K562 (cell line): ENCODE measurements around the gene ZFAND3. TPM values are rescaled to one million over a fixed set of nuclear protein-coding genes. Genes with fewer than 3 reads are reported as not detected.
A peak's percentile ranks its signal among the peaks of the same experiment; 100 is the strongest.

Source experiments
- ARHGAP35 ChIP-seq: fragments of 450-650 bp; IDR thresholded peaks from 2 replicates; pipeline ENCODE4 v1.6.1; 2018; ENCODE audit not compliant: partially characterized antibody
- BCL6 ChIP-seq: fragments of 250-450 bp; sonication (Bioruptor Pico); IDR thresholded peaks from 2 replicates; pipeline ENCODE4 v1.4.0; 2020
- CTBP1 ChIP-seq: fragments of 450-650 bp; IDR thresholded peaks from 2 replicates; pipeline ENCODE4 v1.6.1; 2016; ENCODE audit warnings: borderline replicate concordance
- EGR1 ChIP-seq: fragments of 450-650 bp; conservative IDR thresholded peaks from 2 replicates; pipeline ENCODE4 v1.6.1; 2017; ENCODE audit warnings: mild to moderate bottlenecking
- ELF1 ChIP-seq: fragments of 200-800 bp; sonication (Bioruptor generic); IDR thresholded peaks from 2 replicates; pipeline ENCODE4 v1.6.1; 2016; ENCODE audit warnings: missing genetic modification characterization, missing compliant biosample characterization
- FOSL1 ChIP-seq: fragments of 200-800 bp; sonication (Bioruptor generic); conservative IDR thresholded peaks from 2 replicates; pipeline ENCODE4 v1.6.1; 2016; ENCODE audit warnings: missing genetic modification characterization, missing compliant biosample characterization
- HNRNPL ChIP-seq: fragments of 200-400 bp; formaldehyde crosslinking; IDR thresholded peaks from 2 replicates; pipeline ENCODE4 v1.6.1; 2017; ENCODE audit warnings: low read depth, mild to moderate bottlenecking, low read length
- IFI16 ChIP-seq: fragments of 250-450 bp; sonication (Bioruptor Pico); IDR thresholded peaks from 2 replicates; pipeline ENCODE4 v2.1.2; 2022; ENCODE audit warnings: mild to moderate bottlenecking, inconsistent platforms
- IRF2 ChIP-seq: sonication (generic); formaldehyde crosslinking; IDR thresholded peaks from 2 replicates; pipeline ENCODE4 v1.8.1; 2022; ENCODE audit warnings: mild to moderate bottlenecking, missing genetic modification reagents
- JUN ChIP-seq, 2 experiments: sonication (generic) in 1 of 2; formaldehyde crosslinking in 1 of 2; IDR thresholded peaks; 2 replicates each; pipeline versions ENCODE4 v1.6.1 to v1.8.0; 2012 to 2022; ENCODE audit warnings: borderline replicate concordance in 2 of 2, mild to moderate bottlenecking in 2 of 2, improper control_type of control experiment in 1 of 2, low read depth in 1 of 2, low read length in 1 of 2, missing genetic modification reagents in 1 of 2
- KAT2B ChIP-seq: IDR thresholded peaks from one replicate; pipeline ENCODE4 v1.6.1; 2012; ENCODE audit warnings: low read depth, mild to moderate bottlenecking, control low read depth, inconsistent platforms, low read length, moderate library complexity
- MLX ChIP-seq, 2 experiments: fragments of 450-650 bp in 1 of 2; sonication (generic) in 1 of 2; formaldehyde crosslinking; conservative IDR thresholded peaks; 2 replicates each; pipeline versions ENCODE4 v1.4.0 to v1.8.1; 2020 to 2022; ENCODE audit warnings: mild to moderate bottlenecking in 1 of 2, missing genetic modification reagents in 1 of 2
- MNT ChIP-seq, 2 experiments: fragments of 450-650 bp; conservative IDR thresholded peaks; 2 replicates each; pipeline ENCODE4 v1.6.1; 2017; ENCODE audit warnings: mild to moderate bottlenecking in 2 of 2, moderate library complexity in 2 of 2
- MYC ChIP-seq, 2 experiments: fragments of 250-450 bp in 1 of 2; sonication (Bioruptor Pico) in 1 of 2; IDR thresholded peaks; 2 replicates each; pipeline versions ENCODE4 v1.5.1 to v1.6.1; 2012 to 2021; ENCODE audit warnings: low read depth in 2 of 2, borderline replicate concordance in 1 of 2, improper control_type of control experiment in 1 of 2, low read length in 1 of 2, mild to moderate bottlenecking in 1 of 2, moderate library complexity in 1 of 2
- NBN ChIP-seq: fragments of 450-650 bp; IDR thresholded peaks from 2 replicates; pipeline ENCODE4 v1.6.1; 2016; ENCODE audit warnings: low read depth, mild to moderate bottlenecking
- RBFOX2 ChIP-seq: fragments of 200-400 bp; formaldehyde crosslinking; IDR thresholded peaks from 2 replicates; pipeline ENCODE4 v1.6.1; 2017; ENCODE audit warnings: low read depth, mild to moderate bottlenecking, low read length, moderate library complexity
- RBM14 ChIP-seq: fragments of 200-400 bp; formaldehyde crosslinking; IDR thresholded peaks from 2 replicates; pipeline ENCODE4 v1.6.1; 2018; ENCODE audit warnings: low read depth, mild to moderate bottlenecking, low read length, moderate library complexity, borderline replicate concordance; ENCODE audit not compliant: insufficient read depth
- SIX5 ChIP-seq, 2 experiments: IDR thresholded peaks; 2 replicates each; pipeline ENCODE4 v1.6.1; 2011; ENCODE audit warnings: low read length in 2 of 2, borderline replicate concordance in 1 of 2, low read depth in 1 of 2, mild to moderate bottlenecking in 1 of 2, moderate library complexity in 1 of 2; ENCODE audit not compliant: insufficient read depth in 1 of 2
- SMARCA5 ChIP-seq: fragments of 450-650 bp; IDR thresholded peaks from 2 replicates; pipeline ENCODE4 v1.6.1; 2016
- SOX6 ChIP-seq: fragments of 450-650 bp; IDR thresholded peaks from 2 replicates; pipeline ENCODE4 v1.6.1; 2014; ENCODE audit warnings: mild to moderate bottlenecking
- SRSF7 ChIP-seq: fragments of 200-400 bp; formaldehyde crosslinking; optimal IDR thresholded peaks from 2 replicates; pipeline ENCODE3; 2017; ENCODE audit warnings: mild to moderate bottlenecking, low read depth, low read length
- STAG1 ChIP-seq: sonication (generic); formaldehyde crosslinking; IDR thresholded peaks from 2 replicates; pipeline ENCODE4 v1.5.0; 2020; ENCODE audit warnings: missing genetic modification reagents, borderline replicate concordance
- TAF7 ChIP-seq: fragments of 450-650 bp; IDR thresholded peaks from 2 replicates; pipeline ENCODE4 v1.6.1; 2016; ENCODE audit warnings: missing genetic modification characterization, missing compliant biosample characterization
- TAL1 ChIP-seq: fragments of 450-650 bp; IDR thresholded peaks from 2 replicates; pipeline ENCODE4 v1.6.1; 2016; ENCODE audit warnings: mild to moderate bottlenecking
- ZBED1 ChIP-seq: IDR thresholded peaks from 2 replicates; pipeline ENCODE4 v1.6.1; 2014
- ZNF274 ChIP-seq: IDR thresholded peaks from 2 replicates; pipeline ENCODE4 v1.6.1; 2011; ENCODE audit warnings: low read depth, mild to moderate bottlenecking, low read length, moderate library complexity, borderline replicate concordance
- ZNF551 ChIP-seq: fragments of 250-450 bp; sonication (Bioruptor Pico); IDR thresholded peaks from 2 replicates; pipeline ENCODE4 v1.5.0; 2021; ENCODE audit warnings: mild to moderate bottlenecking, moderate library complexity
- polyA plus RNA-seq, 8 experiments: library from polyadenylated mRNA; depleted of rRNA in 4 of 8; stranded (reverse) in 5 of 8; unstranded in 3 of 8; fragments of >200 nt; fragmentation: Nextera tagmentation in 2 of 8; fragmentation: Illumina TruSeq in 1 of 8; extraction: Ambion mirVana in 2 of 8; extraction: Trizol in 1 of 8; gene quantifications; 2 replicates each; pipeline versions ENCODE4 v1.2.1 to v1.2.3, GENCODE V29; 2011 to 2014; ENCODE audit warnings: inconsistent platforms in 1 of 8, missing spikeins in 1 of 8
- total RNA-seq, 7 experiments: library from RNA; depleted of rRNA in 6 of 7; stranded (reverse); fragments of >200 nt in 6 of 7; fragmentation: Illumina TruSeq in 2 of 7; extraction: Trizol in 2 of 7; gene quantifications; 2 replicates each; pipeline versions ENCODE4 v1.2.1 to v1.2.3, GENCODE V29; 2011 to 2021; ENCODE audit warnings: low replicate concordance in 1 of 7

Gene ZFAND3
- total and polyA plus RNA-seq, 9 of the 15 experiments (the other 6 are each of a cell fraction or from before 2014, with no cell fraction given): 0.81 to 26.6 (median 11.8) TPM

- TF ChIP-seq MLX (CRISPR knock-in tag; conservative IDR thresholded peaks at IDR 0.05) (no peak), KAT2B (no peak), ZNF551 (CRISPR knock-in tag) (no peak), ELF1 (tag) (peak; percentile 86; the same call in 1 of the 2 replicates), RBM14 (no peak), MNT (conservative IDR thresholded peaks at IDR 0.05) (peak; percentile 94 to 96), ARHGAP35 (no peak), TAL1 (no peak), FOSL1 (tag) (no peak), SRSF7 (no peak), BCL6 (CRISPR knock-in tag) (no peak), HNRNPL (peak; percentile 41; the same call in 1 of the 2 replicates), STAG1 (CRISPR knock-in tag) (no peak), MYC (IDR thresholded peaks at IDR 0.05; ENCODE audit: low read depth, low read length) (no peak), MYC (CRISPR knock-in tag; IDR thresholded peaks at IDR 0.05; ENCODE audit: borderline replicate concordance, low read depth) (peak; percentile 56), EGR1 (peak; percentile 95), ZBED1 (no peak), CTBP1 (peak; percentile 81), IFI16 (no peak), SIX5 (IDR thresholded peaks at IDR 0.05; ENCODE audit: borderline replicate concordance in 1 of 2, insufficient read depth in 1 of 2, low read depth in 1 of 2, low read length in 2 of 2) (peak; percentile 54 to 62; a peak in 3 of 4 replicates), SOX6 (0 out of 2 replicates have a peak, but pooled peaks have one; percentile 4), RBFOX2 (peak; percentile 90), IRF2 (no peak), SMARCA5 (no peak), ZNF274 (no peak), TAF7 (no peak; the same call in 1 of the 2 replicates), JUN (IDR thresholded peaks at IDR 0.05; ENCODE audit: borderline replicate concordance, low read depth, low read length) (no peak), JUN (CRISPR knock-in tag; IDR thresholded peaks at IDR 0.05; ENCODE audit: borderline replicate concordance) (no peak), NBN (peak; percentile 86)
Measured at GRCh38 chr6:37819177-37819801, at the start of gene ZFAND3 (continued).
